ENCODE measurements around the gene SLC24A4.
A peak's percentile ranks its signal among the peaks of the same experiment; 100 is the strongest.

SLC24A4 gene

DNA sequence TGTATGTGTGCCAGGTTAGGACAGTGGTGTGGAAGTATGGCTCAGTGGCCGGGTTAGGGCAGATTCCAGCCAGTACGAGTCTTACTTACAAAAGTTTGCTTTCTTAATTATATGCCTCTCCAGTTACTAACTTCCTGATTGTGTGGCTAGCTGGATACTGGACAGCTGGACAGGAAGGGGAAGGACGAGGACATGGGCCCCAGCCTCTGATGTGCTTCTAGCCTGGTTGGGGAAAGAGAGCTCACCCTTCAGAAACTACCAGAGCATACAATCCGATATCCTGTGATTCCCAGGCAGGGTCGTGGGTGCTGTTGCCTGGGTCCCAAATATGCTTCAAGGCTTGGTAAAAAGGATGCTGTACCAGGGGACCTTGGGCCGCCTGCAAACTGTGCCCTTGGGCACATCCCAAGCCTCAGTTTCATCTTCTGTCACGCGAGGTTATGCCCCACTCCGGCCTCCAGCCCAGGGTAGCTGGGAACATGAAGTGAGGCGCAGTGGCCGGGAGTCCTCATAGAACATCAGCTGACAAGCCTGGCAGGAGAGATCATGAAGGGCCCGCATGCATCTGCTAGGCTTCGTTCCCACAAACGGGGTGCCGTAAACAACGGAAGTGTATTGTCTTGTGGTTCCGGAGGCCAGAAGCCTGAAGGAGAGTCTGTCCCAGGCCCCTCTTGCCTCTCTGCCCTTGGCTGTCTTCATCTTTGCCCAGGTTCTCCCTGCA is 167.4 kb downstream of the SLC24A4 start:
- no peaks in the 10 kb centered on the region for H3K9me3 ChIP-seq (ENCODE audit: control insufficient read depth, low read length)
- H3K4me1 ChIP-seq (ENCODE audit: control insufficient read depth, insufficient read depth, low read length, poor library complexity, severe bottlenecking), result peaks cover 16% of the 10 kb centered on the region
- H3K4me3 ChIP-seq (ENCODE audit: extremely low read depth, insufficient read depth, low read length, poor library complexity, severe bottlenecking), result no peak overlapping the region
- no peak overlapping the region for H3K27ac ChIP-seq (ENCODE audit: low read depth, low read length, severe bottlenecking)
- 88 to 89% methylated on average over 14 to 15 of the region's 17 CpGs for WGBS, 2 experiments (ENCODE audit: insufficient coverage in 2 of 2)
- no peaks in the 10 kb centered on the region for H3K36me3 ChIP-seq (ENCODE audit: control insufficient read depth, insufficient read depth, low read length)

DNA sequence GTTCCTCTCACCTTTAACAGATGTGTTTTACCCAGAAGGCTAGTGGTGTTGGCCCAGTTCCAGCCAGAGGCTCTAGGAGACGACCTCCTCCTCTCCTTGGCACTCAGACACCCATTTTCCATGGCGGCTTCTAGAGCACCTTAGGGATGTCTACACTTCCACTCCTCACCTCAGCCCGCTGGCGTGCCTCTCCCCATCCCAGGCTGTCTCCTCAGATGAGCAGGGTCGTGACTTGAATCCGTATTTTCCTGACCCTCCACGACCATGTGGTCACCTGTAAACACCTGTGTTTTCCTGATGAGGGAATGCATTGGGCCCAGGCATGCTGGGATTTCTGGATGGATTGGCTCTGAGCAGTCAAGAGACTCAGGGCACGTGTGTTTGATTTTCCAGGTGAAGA is 168.8 kb downstream of the SLC24A4 start:
- no peaks in the 10 kb centered on the region for H3K9me3 ChIP-seq (ENCODE audit: control insufficient read depth, low read length)
- H3K27ac ChIP-seq (ENCODE audit: low read depth, low read length, severe bottlenecking), result no peak overlapping the region
- no peaks in the 10 kb centered on the region for H3K36me3 ChIP-seq (ENCODE audit: control insufficient read depth, insufficient read depth, low read length)
- H3K4me1 ChIP-seq (ENCODE audit: control insufficient read depth, insufficient read depth, low read length, poor library complexity, severe bottlenecking), result peaks cover 21% of the 10 kb centered on the region
- H3K4me3 ChIP-seq (ENCODE audit: extremely low read depth, insufficient read depth, low read length, poor library complexity, severe bottlenecking), result no peak overlapping the region
- 89% methylated on average over 8 of the region's 8 CpGs for WGBS, 2 experiments (ENCODE audit: insufficient coverage in 2 of 2)

DNA sequence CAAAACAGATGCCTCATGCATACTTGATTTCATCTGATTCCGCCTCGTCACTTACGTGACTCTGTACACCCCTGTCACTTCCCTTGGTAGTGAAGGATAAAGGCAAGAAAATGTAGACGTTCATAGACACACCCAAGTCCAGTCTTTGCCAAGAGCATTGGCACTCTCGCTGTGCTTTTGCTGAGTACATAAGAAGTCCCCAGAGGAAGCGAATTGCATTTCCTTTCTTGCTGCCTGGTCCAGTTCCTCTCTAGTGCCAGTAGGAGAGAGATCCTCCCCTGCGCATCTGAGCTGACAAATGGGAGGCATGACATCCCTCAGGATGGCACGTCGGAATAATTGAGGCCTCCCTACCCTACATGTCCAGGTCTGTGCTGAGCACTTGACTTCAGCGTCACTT is 169.3 kb downstream of the SLC24A4 start:
- 92 to 98% methylated on average over 9 to 10 of the region's 10 CpGs for WGBS, 2 experiments (ENCODE audit: insufficient coverage in 2 of 2)
- Histone ChIP-seq H3K9me3 (ENCODE audit: control insufficient read depth, low read length) (no peaks in the 10 kb centered on the region), H3K36me3 (ENCODE audit: control insufficient read depth, insufficient read depth, low read length) (no peaks in the 10 kb centered on the region), H3K4me1 (ENCODE audit: control insufficient read depth, insufficient read depth, low read length, poor library complexity, severe bottlenecking) (peaks cover 21% of the 10 kb centered on the region), H3K27ac (ENCODE audit: low read depth, low read length, severe bottlenecking) (no peak overlapping the region), H3K4me3 (ENCODE audit: extremely low read depth, insufficient read depth, low read length, poor library complexity, severe bottlenecking) (no peak overlapping the region)

DNA sequence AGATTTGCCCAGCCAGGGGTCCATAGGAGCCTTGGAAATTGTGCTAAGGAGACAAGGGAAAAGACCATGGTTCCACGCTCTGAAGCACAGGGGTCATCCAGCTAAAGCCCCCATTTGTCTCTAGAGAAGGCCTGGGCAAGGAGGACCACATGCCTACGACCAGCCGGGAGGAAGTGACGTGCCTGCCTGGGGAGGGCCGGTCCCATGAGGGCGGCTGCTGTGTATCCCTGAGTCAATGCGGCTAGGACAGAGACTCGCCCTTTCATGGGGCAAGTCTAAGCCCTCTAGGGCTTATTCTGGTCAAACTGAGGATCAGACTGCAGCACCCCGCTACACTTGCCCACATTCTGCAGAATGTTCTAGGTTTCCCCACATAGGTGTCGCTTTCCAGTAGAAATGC is 170.1 kb downstream of the SLC24A4 start:
- Histone ChIP-seq H3K4me3 (ENCODE audit: extremely low read depth, insufficient read depth, low read length, poor library complexity, severe bottlenecking) (no peak overlapping the region), H3K9me3 (ENCODE audit: control insufficient read depth, low read length) (no peaks in the 10 kb centered on the region), H3K36me3 (ENCODE audit: control insufficient read depth, insufficient read depth, low read length) (no peaks in the 10 kb centered on the region), H3K4me1 (ENCODE audit: control insufficient read depth, insufficient read depth, low read length, poor library complexity, severe bottlenecking) (peaks cover 17% of the 10 kb centered on the region), H3K27ac (ENCODE audit: low read depth, low read length, severe bottlenecking) (no peak overlapping the region)
- 94% methylated on average over 10 of the region's 10 CpGs for WGBS, 2 experiments (ENCODE audit: insufficient coverage in 2 of 2)

DNA sequence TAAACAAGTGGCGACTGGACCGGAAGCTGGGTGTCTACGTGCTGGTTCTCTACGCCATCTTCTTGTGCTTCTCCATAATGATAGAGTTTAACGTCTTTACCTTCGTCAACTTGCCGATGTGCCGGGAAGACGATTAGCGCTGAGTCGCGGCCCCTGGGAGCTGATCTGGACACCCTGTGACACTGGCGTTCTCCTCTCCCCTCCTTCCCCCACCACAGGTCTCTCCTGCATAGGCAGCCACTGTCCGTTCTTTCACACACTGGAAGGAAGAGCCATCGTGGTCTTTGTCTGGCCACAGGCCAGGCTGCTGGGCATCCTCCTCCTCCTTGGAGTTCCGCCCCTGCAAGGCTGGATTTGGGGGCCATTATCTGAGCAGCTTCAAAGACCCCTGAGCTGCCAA is 170.5 kb downstream of the SLC24A4 start:
- Histone ChIP-seq H3K4me3 (ENCODE audit: extremely low read depth, insufficient read depth, low read length, poor library complexity, severe bottlenecking) (no peak overlapping the region), H3K36me3 (ENCODE audit: control insufficient read depth, insufficient read depth, low read length) (no peaks in the 10 kb centered on the region), H3K9me3 (ENCODE audit: control insufficient read depth, low read length) (no peaks in the 10 kb centered on the region), H3K27ac (ENCODE audit: low read depth, low read length, severe bottlenecking) (no peak overlapping the region), H3K4me1 (ENCODE audit: control insufficient read depth, insufficient read depth, low read length, poor library complexity, severe bottlenecking) (peaks cover 17% of the 10 kb centered on the region)
- WGBS, 2 experiments (ENCODE audit: insufficient coverage in 2 of 2), result 87 to 89% methylated on average over 16 of the region's 16 CpGs

DNA sequence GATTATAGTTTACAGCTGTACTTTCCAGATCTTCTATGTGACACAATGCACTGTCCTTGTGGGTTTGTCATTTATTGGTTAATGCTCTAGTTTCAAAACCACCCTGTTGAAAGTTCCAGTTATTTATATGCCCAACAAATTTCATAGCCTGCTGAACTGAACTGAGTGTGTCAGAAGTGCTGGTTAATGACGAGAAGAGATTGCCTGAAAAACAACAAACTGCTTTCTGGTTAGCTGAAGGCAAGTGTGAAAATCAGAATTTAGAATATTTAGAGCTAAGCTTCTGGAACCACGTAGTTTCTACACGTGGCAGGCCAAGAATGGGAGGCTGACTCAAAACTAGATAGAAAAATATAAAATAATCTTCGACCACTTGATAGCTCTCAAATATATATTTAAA is 171.5 kb downstream of the SLC24A4 start:
- Histone ChIP-seq H3K4me1 (ENCODE audit: control insufficient read depth, insufficient read depth, low read length, poor library complexity, severe bottlenecking) (peaks cover 17% of the 10 kb centered on the region), H3K36me3 (ENCODE audit: control insufficient read depth, insufficient read depth, low read length) (no peaks in the 10 kb centered on the region), H3K4me3 (ENCODE audit: extremely low read depth, insufficient read depth, low read length, poor library complexity, severe bottlenecking) (no peak overlapping the region), H3K27ac (ENCODE audit: low read depth, low read length, severe bottlenecking) (no peak overlapping the region), H3K9me3 (ENCODE audit: control insufficient read depth, low read length) (no peaks in the 10 kb centered on the region)
- 84% methylated on average over 2 of the region's 4 CpGs; no CpG with 5 or more reads in 1 of the 2 experiments for WGBS, 2 experiments (ENCODE audit: insufficient coverage in 2 of 2)

DNA sequence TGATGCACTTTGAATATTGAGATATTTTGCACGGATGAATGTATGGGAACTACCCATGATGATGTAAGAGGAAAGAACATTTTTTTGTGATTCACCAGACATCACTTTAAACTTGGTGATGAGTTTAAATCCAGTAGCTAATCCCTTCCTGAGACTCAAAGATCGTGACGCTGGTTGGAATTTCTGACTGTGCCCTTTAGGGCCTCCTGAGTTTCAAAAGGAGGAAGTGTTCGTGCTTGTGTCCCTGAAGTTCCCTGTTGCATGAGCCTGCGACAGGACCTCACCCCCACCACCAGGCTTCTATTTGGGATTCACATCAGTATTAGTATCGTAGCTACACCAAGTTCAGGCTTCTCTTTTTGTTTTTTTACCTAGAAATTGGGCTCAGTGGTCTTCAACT is 172.1 kb downstream of the SLC24A4 start:
- H3K4me3 ChIP-seq (ENCODE audit: extremely low read depth, insufficient read depth, low read length, poor library complexity, severe bottlenecking), result no peak overlapping the region
- H3K36me3 ChIP-seq (ENCODE audit: control insufficient read depth, insufficient read depth, low read length), result no peaks in the 10 kb centered on the region
- peaks cover 18% of the 10 kb centered on the region for H3K4me1 ChIP-seq (ENCODE audit: control insufficient read depth, insufficient read depth, low read length, poor library complexity, severe bottlenecking)
- WGBS, 2 experiments (ENCODE audit: insufficient coverage in 2 of 2), result 54% methylated on average over 4 of the region's 6 CpGs; no CpG with 5 or more reads in 1 of the 2 experiments
- H3K9me3 ChIP-seq (ENCODE audit: control insufficient read depth, low read length), result no peaks in the 10 kb centered on the region
- peak overlapping the region; percentile 68 for H3K27ac ChIP-seq (ENCODE audit: low read depth, low read length, severe bottlenecking)

DNA sequence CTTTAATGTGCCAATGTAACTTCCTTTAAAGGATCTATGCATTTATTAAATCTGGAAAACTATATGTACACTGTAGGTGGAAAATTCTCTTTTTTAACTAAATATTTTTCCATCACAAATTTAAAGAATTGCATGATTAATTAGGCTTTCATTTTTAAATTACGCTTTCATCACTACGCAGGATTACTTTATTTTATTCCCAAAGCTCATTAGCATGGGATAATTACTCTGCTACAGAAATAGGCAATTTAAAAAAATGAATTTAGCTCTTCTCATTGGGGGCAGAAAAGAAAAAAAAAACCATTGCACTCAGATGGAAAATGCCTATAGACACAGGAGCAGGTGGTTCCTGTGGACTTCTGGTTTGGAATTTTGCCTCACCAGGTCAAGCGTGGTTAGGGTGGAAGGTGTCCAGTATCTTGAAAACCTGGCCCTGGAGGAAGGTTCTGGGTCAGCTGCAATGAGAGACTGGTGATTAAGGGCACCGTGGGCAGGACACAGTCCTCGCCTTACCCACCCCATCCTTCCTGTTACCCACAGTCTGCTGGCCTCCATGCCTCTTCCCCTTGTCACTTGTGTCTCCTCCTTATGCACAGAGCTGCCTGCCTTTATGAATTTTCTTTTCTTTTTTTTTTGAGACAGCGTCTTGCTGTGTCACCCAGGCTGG is 173.4 kb downstream of the SLC24A4 start:
- Histone ChIP-seq H3K4me1 (ENCODE audit: control insufficient read depth, insufficient read depth, low read length, poor library complexity, severe bottlenecking) (peaks cover 28% of the 10 kb centered on the region), H3K36me3 (ENCODE audit: control insufficient read depth, insufficient read depth, low read length) (no peaks in the 10 kb centered on the region), H3K4me3 (ENCODE audit: extremely low read depth, insufficient read depth, low read length, poor library complexity, severe bottlenecking) (no peak overlapping the region), H3K9me3 (ENCODE audit: control insufficient read depth, low read length) (no peaks in the 10 kb centered on the region), H3K27ac (ENCODE audit: low read depth, low read length, severe bottlenecking) (no peak overlapping the region)
- WGBS, 2 experiments (ENCODE audit: insufficient coverage in 2 of 2), result 84 to 100% methylated on average over 3 to 4 of the region's 6 CpGs

DNA sequence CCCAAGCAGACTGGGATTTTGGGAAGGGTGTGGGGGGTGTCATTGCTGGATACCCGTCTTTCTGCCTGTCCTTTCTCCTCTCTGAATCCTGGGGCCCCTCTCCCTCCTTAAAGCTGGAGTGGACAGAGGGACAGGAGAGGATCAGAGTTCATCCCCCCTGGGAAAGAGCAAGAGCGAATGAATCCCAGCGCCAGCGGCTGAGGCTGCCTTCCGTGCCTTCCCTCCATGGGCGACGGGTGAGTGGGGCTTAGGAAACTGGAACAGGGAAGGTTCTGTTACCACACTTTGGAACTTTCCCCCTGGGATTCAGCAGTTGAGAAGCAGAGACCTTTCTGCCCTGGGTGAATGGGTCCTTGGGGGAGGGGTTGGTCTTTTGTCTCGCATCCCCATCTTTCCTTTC is 174.4 kb downstream of the SLC24A4 start:
- WGBS, 2 experiments (ENCODE audit: insufficient coverage in 2 of 2), result 94 to 100% methylated on average over 5 to 6 of the region's 8 CpGs
- Histone ChIP-seq H3K4me3 (ENCODE audit: extremely low read depth, insufficient read depth, low read length, poor library complexity, severe bottlenecking) (no peak overlapping the region), H3K27ac (ENCODE audit: low read depth, low read length, severe bottlenecking) (no peak overlapping the region), H3K4me1 (ENCODE audit: control insufficient read depth, insufficient read depth, low read length, poor library complexity, severe bottlenecking) (peaks cover 28% of the 10 kb centered on the region), H3K36me3 (ENCODE audit: control insufficient read depth, insufficient read depth, low read length) (no peaks in the 10 kb centered on the region), H3K9me3 (ENCODE audit: control insufficient read depth, low read length) (no peaks in the 10 kb centered on the region)

DNA sequence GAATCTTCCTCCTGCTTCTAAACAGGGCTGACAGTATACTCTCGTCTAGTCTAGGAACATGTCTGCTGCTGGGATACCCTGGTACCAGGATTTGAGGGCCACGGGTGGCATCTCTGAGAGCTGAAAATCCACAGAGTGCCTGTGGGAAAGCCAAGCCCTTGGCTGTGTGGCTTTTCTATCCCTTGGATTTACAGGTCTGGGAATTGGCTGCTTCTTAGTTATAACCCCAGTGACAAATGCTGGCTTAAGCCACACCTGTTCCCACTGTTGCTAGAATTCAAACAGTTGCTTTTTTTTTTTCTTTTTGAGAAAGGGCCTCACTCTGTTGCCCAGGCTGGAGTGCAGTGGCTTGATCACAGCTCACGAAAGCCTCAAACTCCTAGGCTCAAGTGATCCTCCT is 176.3 kb downstream of the SLC24A4 start:
- 93 to 100% methylated on average over 2 to 3 of the region's 3 CpGs for WGBS, 2 experiments (ENCODE audit: insufficient coverage in 2 of 2)
- Histone ChIP-seq H3K4me1 (ENCODE audit: control insufficient read depth, insufficient read depth, low read length, poor library complexity, severe bottlenecking) (peaks cover 35% of the 10 kb centered on the region), H3K4me3 (ENCODE audit: extremely low read depth, insufficient read depth, low read length, poor library complexity, severe bottlenecking) (no peak overlapping the region), H3K9me3 (ENCODE audit: control insufficient read depth, low read length) (no peaks in the 10 kb centered on the region), H3K36me3 (ENCODE audit: control insufficient read depth, insufficient read depth, low read length) (no peaks in the 10 kb centered on the region), H3K27ac (ENCODE audit: low read depth, low read length, severe bottlenecking) (no peak overlapping the region)

DNA sequence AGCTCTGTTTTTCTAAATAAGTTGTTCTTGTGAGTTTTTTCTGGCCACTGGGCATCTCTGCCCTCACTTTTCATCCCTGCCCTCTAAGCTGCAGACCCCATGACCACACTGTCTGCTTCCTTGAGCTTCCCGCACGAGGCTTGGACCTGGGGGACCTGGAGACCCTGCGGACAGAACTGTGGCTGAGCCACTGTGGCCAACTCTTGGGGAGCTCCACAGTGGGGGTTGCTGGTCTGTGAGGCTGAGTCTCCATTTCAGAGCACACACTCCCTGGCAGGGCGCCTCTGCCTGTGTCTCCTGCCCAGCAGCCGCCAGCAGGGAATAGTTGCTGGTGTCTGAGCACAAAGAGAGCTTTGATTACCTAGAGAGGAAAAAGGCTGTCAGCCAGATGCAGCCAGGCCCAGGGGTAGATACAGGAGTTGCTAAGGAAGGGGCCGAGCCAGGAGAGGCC is 177.6 kb downstream of the SLC24A4 start:
- no peaks in the 10 kb centered on the region for H3K9me3 ChIP-seq (ENCODE audit: control insufficient read depth, low read length)
- no peaks in the 10 kb centered on the region for H3K36me3 ChIP-seq (ENCODE audit: control insufficient read depth, insufficient read depth, low read length)
- H3K4me3 ChIP-seq (ENCODE audit: extremely low read depth, insufficient read depth, low read length, poor library complexity, severe bottlenecking), result no peak overlapping the region
- peak overlapping the region; percentile 72 for H3K27ac ChIP-seq (ENCODE audit: low read depth, low read length, severe bottlenecking)
- peaks cover 35% of the 10 kb centered on the region for H3K4me1 ChIP-seq (ENCODE audit: control insufficient read depth, insufficient read depth, low read length, poor library complexity, severe bottlenecking)
- 63 to 70% methylated on average over 1 to 5 of the region's 6 CpGs for WGBS, 2 experiments (ENCODE audit: insufficient coverage in 2 of 2)

Data from mesodermal cell (in vitro differentiated cells).